RCC 7860 (cell line): ENCODE measurements around the gene CYP11A1.
A peak's percentile ranks its signal among the peaks of the same experiment; 100 is the strongest.
"Not testable (repeated sequence)": the region's sequence is repeated elsewhere in the genome, so short reads cannot be mapped to it uniquely, and the experiment has no call there.

Source experiments
- DNase-seq: peaks from one replicate; pipeline ENCODE4 v3.0.0-alpha.2; 2015; ENCODE audit warnings: low spot score
- FAIRE-seq: peaks from 2 replicates; lab custom pipeline; 2012; peaks lifted over from hg19 to GRCh38; lab: Jason Lieb, UNC

The CYP11A1 gene

GRCh38 chr15:74400915-74401757 lies 33.7 kb upstream of the CYP11A1 start:
- FAIRE-seq (no peak), DNase-seq (peak; percentile 28)

GRCh38 chr15:74400313-74400860 lies 32.9 kb upstream of the CYP11A1 start:
- FAIRE-seq (peak; percentile 82), DNase-seq (peak; percentile 71)

- FAIRE-seq (peak; percentile 71), DNase-seq (peak; percentile 87)
These were observed 32.3 kb upstream of the CYP11A1 start for GRCh38 chr15:74399511-74400312.

- DNase-seq, result no peak
- FAIRE-seq, result no peak
These were observed 31.7 kb upstream of the CYP11A1 start for GRCh38 chr15:74399100-74399499.

GRCh38 chr15:74398183-74398582 lies 30.7 kb upstream of the CYP11A1 start:
- FAIRE-seq (no peak), DNase-seq (no peak)

- FAIRE-seq (no peak), DNase-seq (peak; percentile 41)
These were observed 30.0 kb upstream of the CYP11A1 start for GRCh38 chr15:74397239-74398068.

- peak; percentile 90 for FAIRE-seq
These were observed 29.2 kb upstream of the CYP11A1 start for GRCh38 chr15:74396445-74397238.

GRCh38 chr15:74396146-74396438 lies 28.6 kb upstream of the CYP11A1 start:
- no peak for DNase-seq
- no peak for FAIRE-seq

More at GRCh38 chr15:74396445-74397238, 29.2 kb upstream of the CYP11A1 start:
- peak; percentile 99 for DNase-seq

- DNase-seq (no peak), FAIRE-seq (no peak)
These were observed 28.1 kb upstream of the CYP11A1 start for GRCh38 chr15:74395319-74396145.

- FAIRE-seq (no peak), DNase-seq (no peak)
These were observed 26.8 kb upstream of the CYP11A1 start for GRCh38 chr15:74394090-74394846.

- FAIRE-seq (no peak), DNase-seq (no peak)
These were observed 26.0 kb upstream of the CYP11A1 start for GRCh38 chr15:74393423-74393822.

- DNase-seq (no peak), FAIRE-seq (no peak)
These were observed 25.5 kb upstream of the CYP11A1 start for GRCh38 chr15:74392902-74393301.

GRCh38 chr15:74392451-74392830 lies 25.0 kb upstream of the CYP11A1 start:
- FAIRE-seq (no peak), DNase-seq (no peak)

- FAIRE-seq (no peak), DNase-seq (no peak)
These were observed 24.4 kb upstream of the CYP11A1 start for GRCh38 chr15:74391582-74392450.

GRCh38 chr15:74390647-74391288 lies 23.3 kb upstream of the CYP11A1 start:
- no peak for DNase-seq
- no peak for FAIRE-seq

GRCh38 chr15:74390049-74390646 lies 22.7 kb upstream of the CYP11A1 start:
- FAIRE-seq, DNase-seq: not testable (repeated sequence)
